Stimulated activated CD4-positive, alpha-beta T cell treated with anti-CD3 and anti-CD28 coated beads, Interleukin-4, amount 100 ng/mL, for 1 hour (primary cell): ENCODE results near the gene CELF2.

Source experiments
- DNase-seq: peaks from one replicate; pipeline ENCODE4 v3.0.0-alpha.2; 2020

The CELF2 gene

GRCh38 chr10:11138314-11139033, 120.8 kb downstream of the CELF2 start:
- no peak for DNase-seq

GRCh38 chr10:11140963-11141362, 123.3 kb downstream of the CELF2 start:
- no peak for DNase-seq

- no peak for DNase-seq
Observed at GRCh38 chr10:11141571-11142091, 124.0 kb downstream of the CELF2 start.

GRCh38 chr10:11142777-11143176, 125.1 kb downstream of the CELF2 start:
- no peak for DNase-seq

DNA sequence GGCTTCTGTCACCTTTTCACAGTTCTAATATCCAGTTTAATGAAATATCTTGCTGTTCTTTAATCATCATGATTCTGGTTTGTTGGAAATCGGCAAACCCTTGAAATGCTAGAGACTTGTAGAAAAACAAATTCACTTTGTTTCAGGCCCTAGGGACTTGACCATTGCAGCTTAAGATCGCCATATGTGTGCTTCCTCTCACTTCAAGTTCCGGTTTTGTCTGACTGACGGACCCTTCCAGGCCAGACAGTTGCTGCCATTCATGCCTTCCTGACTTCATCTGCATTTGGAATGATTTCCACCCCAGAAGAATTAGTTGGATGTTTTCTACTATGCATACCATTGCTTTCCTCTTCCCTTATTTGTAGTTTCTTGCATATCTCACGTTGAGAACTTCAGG, 125.6 kb downstream of the CELF2 start:
- DNase-seq: no peak

GRCh38 chr10:11144626-11145494, 127.2 kb downstream of the CELF2 start:
- no peak for DNase-seq

DNA sequence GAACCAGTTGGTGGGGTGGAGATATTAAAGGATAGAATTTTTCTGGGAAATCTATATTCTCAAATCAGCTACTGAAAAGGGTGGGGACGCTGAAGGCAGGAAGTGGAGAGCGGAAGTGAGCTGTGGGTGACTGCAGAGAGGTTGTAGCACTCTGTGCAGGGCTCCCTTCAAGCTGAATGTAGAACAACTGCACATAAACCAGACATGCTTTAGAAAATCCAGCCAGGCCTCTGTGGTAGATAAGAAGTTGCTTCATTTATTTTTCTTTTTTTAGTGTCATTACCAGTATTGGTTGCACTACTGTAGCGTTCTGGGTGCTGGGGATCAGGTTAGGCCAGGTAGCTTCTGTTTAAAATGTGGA, 127.8 kb downstream of the CELF2 start:
- peak; percentile 47 for DNase-seq

- no peak for DNase-seq
Observed at GRCh38 chr10:11146402-11147171, 128.9 kb downstream of the CELF2 start.

- no peak for DNase-seq
Observed at GRCh38 chr10:11147722-11148121, 130.1 kb downstream of the CELF2 start.

- DNase-seq: no peak
Observed at GRCh38 chr10:11148142-11149028, 130.7 kb downstream of the CELF2 start.

DNA sequence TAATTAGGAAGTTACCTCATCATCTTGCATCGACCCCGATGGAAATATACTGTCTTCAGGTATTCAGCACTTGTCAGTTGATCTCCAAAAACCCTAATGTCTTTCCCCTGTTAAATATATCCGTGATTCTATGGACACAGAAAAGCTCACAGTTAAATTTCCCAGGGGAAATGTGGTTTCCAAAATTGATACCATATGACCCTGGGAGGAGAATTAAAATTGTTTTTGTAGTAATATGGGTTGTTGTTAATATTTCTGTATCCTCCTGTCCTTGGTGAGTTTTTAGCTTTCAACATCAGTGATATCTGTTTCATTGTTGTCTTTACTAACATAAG, 132.1 kb downstream of the CELF2 start:
- no peak for DNase-seq

DNA sequence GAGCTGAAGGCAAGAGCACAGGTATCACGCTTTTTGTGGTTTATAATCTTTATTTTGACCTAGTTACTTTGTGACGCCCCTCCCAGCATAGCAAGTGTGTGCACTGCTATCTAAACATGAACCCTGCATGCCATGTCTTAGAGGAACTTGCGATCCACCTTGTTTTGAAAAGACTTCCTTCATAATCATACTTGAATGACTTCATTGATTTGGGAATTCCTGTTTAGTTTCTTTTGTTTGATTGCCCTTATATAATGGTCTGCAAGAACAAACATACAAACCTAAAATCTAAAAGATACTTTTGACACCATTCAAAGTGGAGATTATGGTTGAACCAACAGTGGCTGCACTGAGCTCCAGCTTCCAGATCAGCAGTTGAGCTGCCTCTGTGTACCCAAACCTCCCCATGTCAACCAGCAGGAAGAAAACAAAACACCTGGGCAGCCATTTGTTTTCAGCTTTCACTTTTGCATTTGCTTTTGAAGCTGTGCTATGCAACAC, 132.6 kb downstream of the CELF2 start:
- DNase-seq: no peak

- DNase-seq: no peak
Observed at GRCh38 chr10:11150879-11151415, 133.3 kb downstream of the CELF2 start.

- DNase-seq: no peak
Observed at GRCh38 chr10:11152801-11153200, 135.1 kb downstream of the CELF2 start.

DNA sequence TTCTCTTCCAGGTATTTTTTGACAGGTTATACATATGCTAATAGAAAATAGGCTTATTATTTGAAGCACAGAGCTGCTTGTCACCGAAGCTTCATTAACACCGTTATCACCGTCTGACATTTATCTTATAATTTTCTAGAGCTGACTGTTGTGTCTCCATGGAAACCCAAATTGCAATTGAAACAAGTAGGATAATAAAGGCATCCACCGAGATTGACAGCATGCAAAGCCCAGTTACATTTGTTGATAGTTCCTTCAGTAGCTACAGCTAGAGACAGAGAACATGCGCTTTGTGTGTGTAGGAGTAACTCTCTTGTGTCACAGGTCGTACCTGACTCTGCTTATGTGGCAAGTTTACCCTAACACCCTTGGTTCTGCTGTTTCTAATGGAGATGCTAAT, 135.6 kb downstream of the CELF2 start:
- no peak for DNase-seq

DNA sequence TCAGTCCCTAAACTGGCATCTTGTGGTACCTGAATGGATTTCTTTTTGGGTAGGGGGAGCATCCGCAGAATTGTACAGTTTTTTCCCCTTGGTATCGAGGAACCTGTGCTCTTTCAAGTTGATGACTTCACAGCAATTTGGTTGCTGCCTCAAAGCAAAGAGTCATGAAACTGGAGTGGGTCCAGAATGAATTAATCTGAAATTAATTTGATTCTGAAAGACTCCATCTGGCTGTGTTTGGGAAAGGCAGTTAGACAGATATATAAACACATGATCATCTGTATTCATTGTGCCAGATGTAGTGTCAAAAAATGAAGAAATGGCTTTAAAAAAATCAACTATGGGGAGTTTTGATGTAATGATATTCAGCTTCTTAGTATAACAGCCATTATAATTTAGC, 136.1 kb downstream of the CELF2 start:
- DNase-seq: no peak

DNA sequence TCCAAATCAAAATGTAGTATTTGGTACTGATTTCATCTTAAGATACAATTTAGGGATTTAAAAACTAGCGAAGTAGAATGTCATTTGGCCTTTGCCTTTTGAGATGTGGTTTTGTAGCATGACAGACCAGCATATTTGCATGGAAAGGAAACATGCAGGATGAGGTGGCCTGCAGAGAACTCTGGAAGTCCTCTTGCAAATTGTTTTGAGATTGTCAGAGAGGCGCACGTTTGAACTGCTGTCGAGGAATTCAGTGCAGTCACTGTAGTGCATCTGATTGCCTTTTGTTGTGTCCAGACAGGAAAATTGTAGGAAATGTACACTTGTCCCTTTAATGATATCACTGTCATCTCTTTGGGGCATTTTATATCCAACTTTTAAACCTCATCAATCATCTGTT, 136.7 kb downstream of the CELF2 start:
- DNase-seq: no peak

- DNase-seq: no peak
Observed at GRCh38 chr10:11154849-11155498, 137.3 kb downstream of the CELF2 start.

DNA sequence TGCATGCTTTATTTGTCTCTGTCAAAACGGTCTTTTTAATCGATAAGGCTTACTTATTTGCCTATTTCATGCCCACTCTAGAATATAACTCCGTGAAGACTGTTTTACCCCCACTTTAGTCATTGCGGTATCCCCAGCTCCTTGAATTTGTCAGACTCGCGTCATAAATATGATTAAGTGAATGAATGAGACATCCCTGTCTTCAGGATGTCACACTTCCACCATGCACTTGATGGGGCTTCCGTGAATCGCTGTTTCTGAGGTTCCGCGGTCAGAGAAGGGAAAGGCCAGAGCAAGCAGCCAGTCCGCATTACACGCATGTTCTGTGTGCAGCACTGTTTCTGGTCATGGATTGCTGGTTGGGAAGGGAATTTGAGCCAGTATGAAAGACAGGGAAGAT, 138.8 kb downstream of the CELF2 start:
- DNase-seq: no peak

- no peak for DNase-seq
Observed at GRCh38 chr10:11157292-11158076, 139.8 kb downstream of the CELF2 start.

DNA sequence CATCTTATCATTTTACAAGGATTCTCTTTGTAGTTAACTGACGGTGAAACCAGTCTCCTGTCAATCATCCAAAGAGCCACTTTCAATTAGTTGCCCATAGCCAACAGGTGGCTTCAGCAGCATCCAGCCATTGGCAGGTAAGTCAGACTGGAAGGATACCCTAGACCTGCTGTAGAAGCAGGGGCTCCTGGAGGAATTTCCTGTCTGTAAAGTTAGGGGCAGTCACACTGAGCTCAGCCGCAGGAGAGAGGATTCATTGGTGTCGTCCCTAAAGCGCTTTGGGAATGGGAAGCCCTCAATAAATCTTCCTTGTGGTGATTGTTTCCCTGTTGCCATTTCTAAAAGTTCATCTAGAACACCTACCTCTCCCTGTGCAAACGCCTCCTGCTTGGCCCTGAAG, 140.4 kb downstream of the CELF2 start:
- DNase-seq: no peak
